Sigmoid colon (tissue), 4 donors: ENCODE data around the gene FAM9A.

Experiments used
- EP300 ChIP-seq, 4 donors: sonication (generic); formaldehyde crosslinking; IDR thresholded peaks; one replicate each; pipeline ENCODE4 v1.6.1; 2017; ENCODE audit warnings: antibody characterized with exemption in 4 of 4
- POLR2A ChIP-seq, 2 donors: fragments of 450-650 bp; IDR thresholded peaks; one replicate each; pipeline ENCODE4 v1.6.1; 2016; ENCODE audit warnings: antibody characterized with exemption in 2 of 2, mild to moderate bottlenecking in 2 of 2, moderate library complexity in 2 of 2
- POLR2AphosphoS5 ChIP-seq, 4 donors: sonication (generic); formaldehyde crosslinking; IDR thresholded peaks; one replicate each; pipeline ENCODE4 v1.6.1; 2017; ENCODE audit warnings: antibody characterized with exemption in 4 of 4
- TF ChIP-seq, protein P1 (sequence below), 4 experiments: fragments of 450-650 bp in 3 of 4; fragments of 200-600 bp in 1 of 4; IDR thresholded peaks; one replicate each; pipeline ENCODE4 v1.5.1; 2016 to 2019; ENCODE audit warnings: antibody characterized with exemption in 4 of 4, mild to moderate bottlenecking in 3 of 4, moderate library complexity in 2 of 4

DNA sequence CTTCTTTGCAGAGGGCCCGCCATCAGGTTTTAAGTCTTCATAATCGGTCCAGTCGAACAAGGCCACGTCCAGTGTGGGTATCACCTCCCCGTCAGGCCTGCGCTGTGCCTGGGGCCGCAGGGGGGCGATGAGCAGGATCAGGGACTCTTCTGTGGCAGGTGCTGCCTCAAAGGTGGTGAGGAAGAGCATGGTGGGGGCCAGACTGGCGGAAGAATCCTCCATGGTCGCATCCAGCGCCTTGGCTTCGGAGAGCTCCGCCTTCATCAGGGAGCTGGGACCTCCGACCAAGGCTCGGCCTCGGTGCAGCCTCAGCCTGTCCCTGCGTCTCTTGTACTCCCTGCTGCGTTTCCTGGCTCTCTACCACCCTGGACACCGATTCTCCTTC is 17.5 kb downstream of the FAM9A start:
- no peak for TF ChIP-seq POLR2A (IDR thresholded peaks at IDR 0.05)
- TF ChIP-seq, protein P1, sequence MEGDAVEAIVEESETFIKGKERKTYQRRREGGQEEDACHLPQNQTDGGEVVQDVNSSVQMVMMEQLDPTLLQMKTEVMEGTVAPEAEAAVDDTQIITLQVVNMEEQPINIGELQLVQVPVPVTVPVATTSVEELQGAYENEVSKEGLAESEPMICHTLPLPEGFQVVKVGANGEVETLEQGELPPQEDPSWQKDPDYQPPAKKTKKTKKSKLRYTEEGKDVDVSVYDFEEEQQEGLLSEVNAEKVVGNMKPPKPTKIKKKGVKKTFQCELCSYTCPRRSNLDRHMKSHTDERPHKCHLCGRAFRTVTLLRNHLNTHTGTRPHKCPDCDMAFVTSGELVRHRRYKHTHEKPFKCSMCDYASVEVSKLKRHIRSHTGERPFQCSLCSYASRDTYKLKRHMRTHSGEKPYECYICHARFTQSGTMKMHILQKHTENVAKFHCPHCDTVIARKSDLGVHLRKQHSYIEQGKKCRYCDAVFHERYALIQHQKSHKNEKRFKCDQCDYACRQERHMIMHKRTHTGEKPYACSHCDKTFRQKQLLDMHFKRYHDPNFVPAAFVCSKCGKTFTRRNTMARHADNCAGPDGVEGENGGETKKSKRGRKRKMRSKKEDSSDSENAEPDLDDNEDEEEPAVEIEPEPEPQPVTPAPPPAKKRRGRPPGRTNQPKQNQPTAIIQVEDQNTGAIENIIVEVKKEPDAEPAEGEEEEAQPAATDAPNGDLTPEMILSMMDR (IDR thresholded peaks at IDR 0.05): no peak
- no peak for TF ChIP-seq EP300 (IDR thresholded peaks at IDR 0.05)
- TF ChIP-seq POLR2AphosphoS5 (IDR thresholded peaks at IDR 0.05): no peak
